Cardiac muscle cell (in vitro differentiated cells and primary cell): Measurements from ENCODE around the gene FAM124A. TPM values are rescaled to one million over a fixed set of nuclear protein-coding genes. Genes with fewer than 3 reads are reported as not detected.
"Not testable (repeated sequence)": the region's sequence is repeated elsewhere in the genome, so short reads cannot be mapped to it uniquely, and the experiment has no call there.

Experiments
- DNase-seq, 2 donors: peaks; one replicate each; pipeline versions ENCODE4 v3.0.0 to v3.0.0-alpha.2; 2010 to 2017; ENCODE audit warnings: low read depth in 1 of 2, low spot score in 1 of 2
- H3K27ac ChIP-seq: fragments of 200-600 bp; sonication (generic); 2 replicates; pipeline ENCODE4 v1.5.1; 2016
- H3K27me3 ChIP-seq: fragments of 200-600 bp; sonication (generic); 2 replicates; pipeline ENCODE4 v1.6.0; 2016; ENCODE audit warnings: control low read depth
- H3K36me3 ChIP-seq: fragments of 200-600 bp; sonication (generic); 2 replicates; pipeline ENCODE4 v1.5.1; 2016; ENCODE audit warnings: control low read depth
- H3K4me1 ChIP-seq: fragments of 200-600 bp; sonication (generic); 2 replicates; pipeline ENCODE4 v1.8.1; 2017; ENCODE audit warnings: low read depth, mild to moderate bottlenecking, mixed run types
- H3K4me3 ChIP-seq: fragments of 200-600 bp; sonication (generic); 2 replicates; pipeline ENCODE4 v1.5.1; 2016; ENCODE audit warnings: mild to moderate bottlenecking
- H3K9me3 ChIP-seq: fragments of 200-600 bp; sonication (generic); 2 replicates; pipeline ENCODE4 v1.5.1; 2017; ENCODE audit warnings: low read depth, mild to moderate bottlenecking, control low read depth
- CTCF ChIP-seq: IDR thresholded peaks from 2 replicates; pipeline ENCODE4 v1.5.1; 2012; ENCODE audit warnings: low read depth, mild to moderate bottlenecking, low read length
- polyA plus RNA-seq: library from polyadenylated mRNA; unstranded; fragments of >200 nt; fragmentation: Nextera tagmentation; extraction: Ambion mirVana; gene quantifications from 2 replicates; pipeline ENCODE4 v1.2.1, GENCODE V29; 2016
- total RNA-seq: library from RNA; depleted of rRNA; stranded (reverse); fragments of >200 nt; gene quantifications from 2 replicates; pipeline ENCODE4 v1.2.3, GENCODE V29; 2016

Gene FAM124A
- total and polyA plus RNA-seq, 2 experiments from 2014 or later: 0.16 to 0.18 TPM

- Histone ChIP-seq H3K27me3 (no peaks in the 10 kb centered on the region), H3K4me3 (no peak overlapping the region), H3K27ac (no peak overlapping the region), H3K36me3 (no peaks in the 10 kb centered on the region), H3K4me1 (no peaks in the 10 kb centered on the region), H3K9me3 (no peaks in the 10 kb centered on the region)
- no peak for DNase-seq
- no peak for TF ChIP-seq CTCF
Measured at GRCh38 chr13:51280379-51280940, 58.3 kb downstream of the FAM124A start.

GRCh38 chr13:51282322-51282721, 60.1 kb downstream of the FAM124A start:
- H3K27ac ChIP-seq: no peak overlapping the region
- DNase-seq: no peak
- no peaks in the 10 kb centered on the region for H3K27me3 ChIP-seq
- H3K9me3 ChIP-seq: no peaks in the 10 kb centered on the region
- H3K4me3 ChIP-seq: no peak overlapping the region
- TF ChIP-seq CTCF: no peak
- H3K36me3 ChIP-seq: no peaks in the 10 kb centered on the region
- no peaks in the 10 kb centered on the region for H3K4me1 ChIP-seq

GRCh38 chr13:51282923-51283322, 60.7 kb downstream of the FAM124A start:
- H3K4me1 ChIP-seq, H3K36me3 ChIP-seq, H3K4me3 ChIP-seq, H3K9me3 ChIP-seq, H3K27me3 ChIP-seq, H3K27ac ChIP-seq, DNase-seq: not testable (repeated sequence)

- Histone ChIP-seq H3K4me1 (no peaks in the 10 kb centered on the region), H3K27me3 (no peaks in the 10 kb centered on the region), H3K36me3 (no peaks in the 10 kb centered on the region), H3K27ac (no peak overlapping the region), H3K4me3 (no peak overlapping the region), H3K9me3 (no peaks in the 10 kb centered on the region)
- DNase-seq: no peak
- no peak for TF ChIP-seq CTCF
Measured at GRCh38 chr13:51283371-51283770, 61.2 kb downstream of the FAM124A start.

- no peaks in the 10 kb centered on the region for H3K36me3 ChIP-seq
- TF ChIP-seq CTCF: no peak
- no peak overlapping the region for H3K4me3 ChIP-seq
- no peaks in the 10 kb centered on the region for H3K9me3 ChIP-seq
- no peak for DNase-seq
- H3K27ac ChIP-seq: no peak overlapping the region
- H3K27me3 ChIP-seq: no peaks in the 10 kb centered on the region
- H3K4me1 ChIP-seq: no peaks in the 10 kb centered on the region
Measured at GRCh38 chr13:51284339-51284738, 62.1 kb downstream of the FAM124A start.

GRCh38 chr13:51286135-51287002, 64.2 kb downstream of the FAM124A start:
- Histone ChIP-seq H3K9me3 (no peaks in the 10 kb centered on the region), H3K27me3 (no peaks in the 10 kb centered on the region), H3K4me1 (no peaks in the 10 kb centered on the region), H3K27ac (no peak overlapping the region), H3K4me3 (no peak overlapping the region), H3K36me3 (no peaks in the 10 kb centered on the region)
- TF ChIP-seq CTCF: peak; percentile 95
- DNase-seq: peak; percentile 79 to 84
